BLaER1 treated with 17β-estradiol and CSF1 and Interleukin-3, amounts not matched to agents 10 nM and 100 nM (cell line): ENCODE measurements around the gene INO80B.
A peak's percentile ranks its signal among the peaks of the same experiment; 100 is the strongest.
"Not testable (repeated sequence)": the region's sequence is repeated elsewhere in the genome, so short reads cannot be mapped to it uniquely, and the experiment has no call there.

Experiments
- H3K27ac ChIP-seq, 11 experiments: shearing (Covaris generic); formaldehyde crosslinking; 2 replicates each; pipeline ENCODE4 v1.8.1; 2022
- H3K27me3 ChIP-seq, 11 experiments: shearing (Covaris generic); formaldehyde crosslinking; 2 replicates each; pipeline ENCODE4 v1.8.1; 2022
- H3K36me3 ChIP-seq, 11 experiments: shearing (Covaris generic); formaldehyde crosslinking; 2 replicates each; pipeline ENCODE4 v1.8.1; 2022
- H3K4me1 ChIP-seq, 10 experiments: shearing (Covaris generic); formaldehyde crosslinking; 2 replicates each; pipeline ENCODE4 v1.8.1; 2022
- H3K4me2 ChIP-seq, 11 experiments: shearing (Covaris generic); formaldehyde crosslinking; 2 replicates each; pipeline ENCODE4 v1.8.1; 2022
- H3K4me3 ChIP-seq, 10 experiments: shearing (Covaris generic); formaldehyde crosslinking; 2 replicates each; pipeline ENCODE4 v1.8.1; 2022
- H3K9ac ChIP-seq, 11 experiments: shearing (Covaris generic); formaldehyde crosslinking; 2 replicates each; pipeline ENCODE4 v1.8.1; 2022
- H3K9me3 ChIP-seq, 11 experiments: shearing (Covaris generic); formaldehyde crosslinking; replicated peaks in 1 of 11; 2 replicates each; pipeline ENCODE4 v1.8.1; 2022
- H4K20me1 ChIP-seq, 11 experiments: shearing (Covaris generic); formaldehyde crosslinking; 2 replicates each; pipeline ENCODE4 v1.8.1; 2022
- Cebpa-rat ChIP-seq, 11 experiments: shearing (Covaris generic); IDR thresholded peaks; 2 replicates each; pipeline ENCODE4 v1.8.1; 2022

INO80B gene

DNA sequence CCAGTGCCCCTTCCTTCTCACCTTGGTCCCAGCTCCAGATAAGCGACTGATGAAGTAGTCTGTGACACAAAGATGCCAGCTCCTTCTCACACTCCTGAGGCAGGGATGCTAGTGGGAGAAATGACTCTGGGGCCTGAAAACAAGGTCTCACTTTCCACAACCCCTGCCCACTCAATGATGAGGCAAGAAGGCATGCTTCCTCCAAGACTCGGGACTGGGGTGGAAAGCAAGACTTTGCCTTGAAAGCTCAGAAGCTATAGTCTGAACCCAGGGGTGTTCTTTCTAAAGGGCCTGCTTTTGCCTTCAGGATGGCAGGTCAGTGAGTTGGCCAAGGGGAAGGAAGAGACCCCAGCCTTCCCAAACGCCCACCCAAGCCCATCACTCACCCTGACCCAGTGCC is 26.5 kb downstream of the INO80B start:
- no peaks in the 10 kb centered on the region for H3K9me3 ChIP-seq
- H3K9ac ChIP-seq, result peak overlapping the region; percentile 81 to 94 (median 87)
- TF ChIP-seq Cebpa-rat (IDR thresholded peaks at IDR 0.05), result no peak
- peak overlapping the region; percentile 93 to 100 (median 97) for H3K4me2 ChIP-seq
- H3K4me1 ChIP-seq, result peaks cover 36 to 63% (median 56%) of the 10 kb centered on the region in 10 experiments
- peaks cover 26 to 64% (median 44%) of the 10 kb centered on the region in 11 experiments for H3K36me3 ChIP-seq
- H3K27ac ChIP-seq, result peak overlapping the region in 10 of 11 experiments; percentile 81 to 92 (median 88); a peak in 17 of 22 replicates
- H3K27me3 ChIP-seq, result no peaks in the 10 kb centered on the region
- H3K4me3 ChIP-seq, result peak overlapping the region; percentile 73 to 94 (median 83)
- peaks cover 0 to 18% (median 9%) of the 10 kb centered on the region in 11 experiments; a peak in 13 of 22 replicates for H4K20me1 ChIP-seq

DNA sequence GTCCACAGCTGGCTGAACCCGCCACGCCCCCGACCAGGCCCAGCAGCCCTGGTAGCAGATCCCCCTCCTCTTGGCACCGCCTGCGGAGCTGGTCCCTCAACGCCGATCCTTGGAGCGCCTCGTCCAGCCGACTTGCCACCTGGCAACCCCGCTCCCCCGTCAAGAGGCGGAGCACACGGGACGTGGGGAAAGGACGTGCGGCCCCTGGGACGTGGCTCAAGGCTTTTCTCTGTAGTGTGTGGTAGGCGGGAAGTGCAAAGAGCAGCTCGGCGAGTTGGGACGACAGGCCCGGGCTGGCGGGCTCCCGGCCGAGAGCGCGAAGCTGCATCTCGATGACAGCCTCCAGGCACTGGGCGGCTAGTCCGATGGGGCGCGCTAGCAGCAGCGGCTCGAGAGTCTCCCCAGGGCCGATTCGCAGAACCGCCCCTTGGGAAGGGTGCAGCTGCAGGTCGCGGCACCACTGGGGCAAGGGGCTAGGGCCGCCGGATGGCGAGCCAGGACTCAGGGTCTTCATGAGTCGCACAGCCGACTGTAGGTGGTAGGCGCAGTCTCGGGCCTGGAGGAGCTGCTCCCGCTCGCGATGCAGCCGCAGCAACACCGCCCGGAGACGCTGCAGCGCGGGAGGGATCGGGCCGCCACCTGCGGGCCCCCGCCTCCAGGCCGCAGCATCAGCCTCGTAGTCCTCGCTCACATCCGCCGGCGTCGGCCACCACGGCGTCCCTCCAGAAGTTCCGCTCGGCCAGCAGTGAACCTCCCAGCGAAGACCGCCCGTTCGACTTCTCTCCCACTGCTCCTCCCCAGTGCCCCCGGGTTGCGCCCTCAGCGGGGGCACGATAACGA is 27.3 kb downstream of the INO80B start:
- H3K36me3 ChIP-seq, result peaks cover 30 to 64% (median 46%) of the 10 kb centered on the region in 11 experiments
- TF ChIP-seq Cebpa-rat (IDR thresholded peaks at IDR 0.05), result no peak
- no peaks in the 10 kb centered on the region for H3K9me3 ChIP-seq
- peak overlapping the region; percentile 73 to 94 (median 83) for H3K4me3 ChIP-seq
- no peaks in the 10 kb centered on the region for H3K27me3 ChIP-seq
- H3K4me2 ChIP-seq, result peak overlapping the region; percentile 93 to 100 (median 97)
- H3K4me1 ChIP-seq, result peaks cover 36 to 56% (median 49%) of the 10 kb centered on the region in 10 experiments
- peak overlapping the region; percentile 52 to 92 (median 87); a peak in 21 of 22 replicates for H3K27ac ChIP-seq
- H4K20me1 ChIP-seq, result peaks cover 0 to 18% (median 9%) of the 10 kb centered on the region in 11 experiments; a peak in 13 of 22 replicates
- H3K9ac ChIP-seq, result peak overlapping the region; percentile 81 to 94 (median 87)

DNA sequence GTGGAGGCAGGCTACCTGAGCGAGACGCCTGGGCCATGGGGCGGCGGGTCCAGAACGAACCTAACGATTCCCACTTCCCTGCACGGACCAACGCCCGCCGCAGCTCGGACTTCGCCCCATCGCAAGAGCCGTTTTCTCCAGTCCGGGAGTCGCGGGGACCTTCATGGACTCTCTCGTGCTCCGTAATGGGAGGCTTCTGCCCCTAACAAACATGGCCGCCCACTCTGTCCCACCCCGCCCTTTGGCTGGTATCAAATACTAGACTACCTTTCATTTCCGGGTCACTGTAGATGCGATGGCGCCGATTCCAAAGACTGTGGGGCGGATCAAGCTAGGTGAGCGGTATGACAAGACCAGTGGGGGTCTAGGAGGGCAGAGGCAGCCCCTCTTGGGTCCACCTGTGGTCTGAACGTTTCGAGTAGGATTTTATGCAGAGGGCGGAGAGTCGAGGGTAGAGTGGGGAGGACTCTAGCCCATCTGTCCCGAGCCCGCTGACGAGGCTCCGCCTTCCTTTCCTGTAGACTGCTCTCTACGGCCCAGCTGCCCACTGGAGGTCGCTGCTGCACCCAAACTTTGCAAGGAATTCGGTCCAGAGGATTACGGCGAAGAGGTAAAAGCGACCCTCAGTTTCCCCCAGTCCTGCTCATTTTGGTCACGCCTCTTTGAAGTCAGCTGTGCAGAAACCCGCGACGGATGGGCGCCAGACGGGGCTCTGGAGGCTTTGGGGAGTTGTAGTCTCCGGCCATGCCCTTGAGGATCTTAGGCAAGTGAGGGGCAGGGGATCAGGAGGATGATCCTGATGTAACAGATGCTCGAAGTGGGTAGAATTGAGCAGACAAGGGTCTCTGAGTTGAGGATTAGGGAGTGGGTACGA is 28.2 kb downstream of the INO80B start, which contains the start of the genes CCDC142 and TTC31:
CCDC142 (minus strand) TSS at position 198 of the 874 bp plus-strand sequence; CDS start at position 37, 161 bp downstream.
TTC31 (plus strand) TSS at position 281 of the 874 bp plus-strand sequence; CDS start at position 296, 15 bp downstream.
- peak within 1 kb of the TSS; percentile 52 to 92 (median 87); a peak in 21 of 22 replicates for H3K27ac ChIP-seq
- peak within 1 kb of the TSS; percentile 93 to 100 (median 97) for H3K4me2 ChIP-seq
- peaks cover 28 to 65% (median 47%) of the 10 kb centered on the region in 11 experiments; a peak in 21 of 22 replicates for H3K36me3 ChIP-seq
- H3K9me3 ChIP-seq, result no peaks in the 10 kb centered on the region
- peak within 1 kb of the TSS; percentile 73 to 94 (median 83) for H3K4me3 ChIP-seq
- peaks cover 0 to 18% (median 9%) of the 10 kb centered on the region in 11 experiments; a peak in 13 of 22 replicates for H4K20me1 ChIP-seq
- no peak for TF ChIP-seq Cebpa-rat (IDR thresholded peaks at IDR 0.05)
- H3K9ac ChIP-seq, result peak within 1 kb of the TSS; percentile 81 to 94 (median 87)
- peaks cover 31 to 47% (median 41%) of the 10 kb centered on the region in 10 experiments for H3K4me1 ChIP-seq
- H3K27me3 ChIP-seq, result no peaks in the 10 kb centered on the region

DNA sequence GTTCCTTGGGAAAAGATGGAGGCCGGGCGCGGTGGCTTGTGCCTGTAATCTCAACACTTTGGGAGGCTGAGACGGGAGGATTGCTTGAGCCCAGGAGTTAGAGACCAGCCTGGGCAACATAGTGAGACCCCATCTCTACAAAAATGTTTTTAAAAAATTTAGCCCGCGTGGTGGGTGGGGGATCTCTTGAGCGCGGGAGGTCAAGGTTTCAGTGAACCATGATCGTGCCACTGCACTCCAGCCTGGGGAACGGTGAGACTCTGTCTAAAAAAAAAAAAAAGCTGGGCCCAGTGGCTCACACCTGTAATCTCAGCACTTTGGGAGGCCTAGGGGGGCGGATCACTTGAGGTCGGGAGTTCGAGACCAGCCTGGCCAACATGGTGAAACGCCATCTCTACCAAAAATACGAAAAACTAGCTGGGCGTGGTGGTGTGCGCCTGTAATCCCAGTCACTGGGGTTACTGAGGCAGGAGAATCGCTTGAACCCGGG is 28.8 kb downstream of the INO80B start:
- H3K27ac ChIP-seq, result peak overlapping the region in 10 of 11 experiments; percentile 81 to 92 (median 88); a peak in 18 of 22 replicates
- peaks cover 0 to 20% (median 9%) of the 10 kb centered on the region in 11 experiments; a peak in 13 of 22 replicates for H4K20me1 ChIP-seq
- not testable (repeated sequence) for H3K27me3 ChIP-seq, H3K9me3 ChIP-seq
- peaks cover 22 to 65% (median 49%) of the 10 kb centered on the region in 11 experiments; a peak in 21 of 22 replicates for H3K36me3 ChIP-seq
- peak overlapping the region; percentile 75 to 100 (median 90) for H3K4me2 ChIP-seq
- H3K4me1 ChIP-seq, result peaks cover 31 to 43% (median 39%) of the 10 kb centered on the region in 10 experiments
- peak overlapping the region; percentile 81 to 94 (median 87) for H3K9ac ChIP-seq
- H3K4me3 ChIP-seq, result peak overlapping the region; percentile 73 to 94 (median 83)

DNA sequence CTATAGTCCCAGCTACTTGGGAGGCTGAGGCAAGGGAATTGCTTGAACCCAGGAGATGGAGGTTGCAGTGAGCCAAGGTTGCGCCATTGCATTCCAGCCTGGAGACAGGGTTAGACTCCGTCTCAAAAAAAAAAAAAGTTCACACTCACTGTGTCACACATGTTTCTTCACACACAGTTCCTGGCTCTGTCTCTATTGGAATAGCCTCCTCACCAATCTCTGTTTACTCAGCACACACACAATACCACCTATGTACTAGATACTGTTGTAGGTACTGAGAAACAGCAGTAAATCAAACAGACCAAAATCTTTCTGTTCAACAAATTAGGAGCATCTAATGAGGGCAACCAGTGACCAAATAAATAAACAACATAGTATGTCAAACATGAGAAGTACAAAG is 31.3 kb downstream of the INO80B start:
- Histone ChIP-seq H3K36me3 (peaks cover 12 to 65% (median 51%) of the 10 kb centered on the region in 11 experiments), H3K27ac (no peak overlapping the region), H3K4me3 (no peak overlapping the region), H4K20me1 (peaks cover 0 to 36% (median 9%) of the 10 kb centered on the region in 11 experiments; a peak in 13 of 22 replicates), H3K4me2 (no peak overlapping the region), H3K9me3 (no peaks in the 10 kb centered on the region), H3K4me1 (peaks cover 18 to 23% (median 21%) of the 10 kb centered on the region in 10 experiments), H3K9ac (no peak overlapping the region), H3K27me3 (no peaks in the 10 kb centered on the region)
- TF ChIP-seq Cebpa-rat (IDR thresholded peaks at IDR 0.05), result no peak

DNA sequence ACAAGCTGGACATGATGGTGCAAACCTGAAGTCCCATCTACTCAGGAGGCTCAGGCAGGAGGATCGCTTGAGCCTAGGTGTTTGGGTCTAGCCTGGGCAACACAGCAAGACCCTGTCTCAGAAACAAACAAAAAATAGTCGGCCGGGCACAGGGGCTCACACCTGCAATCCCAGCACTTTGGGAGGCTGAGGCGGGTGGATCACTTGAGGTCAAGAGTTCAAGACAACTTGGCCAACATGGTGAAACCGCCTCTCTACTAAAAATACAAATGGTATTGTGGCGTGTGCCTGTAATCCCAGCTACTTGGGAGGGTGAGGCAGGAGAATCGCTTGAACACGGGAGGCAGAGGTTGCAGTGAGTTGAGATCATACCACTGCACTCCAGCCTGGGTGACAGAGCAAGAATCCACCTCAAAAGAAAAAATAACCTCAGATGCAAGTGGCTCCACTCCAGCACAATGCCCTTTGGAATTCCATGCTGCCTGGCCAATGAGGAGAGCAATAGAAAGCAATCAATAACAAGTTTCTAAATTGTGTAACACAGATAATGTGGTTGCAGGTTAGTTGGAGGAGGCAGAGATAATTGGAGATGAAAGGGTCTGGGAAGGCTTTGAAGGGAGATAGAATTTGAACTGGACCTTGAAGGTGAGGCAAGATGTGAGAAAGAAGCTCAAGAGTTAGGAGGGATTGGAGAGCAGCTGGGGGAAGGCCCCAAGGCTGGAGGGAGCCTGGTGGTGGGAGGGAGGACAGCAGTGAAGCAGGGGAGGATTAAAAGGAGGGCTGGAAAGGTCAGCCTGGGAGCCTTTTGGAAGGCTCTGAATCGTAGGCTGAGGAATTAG is 34.0 kb downstream of the INO80B start:
- Histone ChIP-seq H3K4me2 (no peak overlapping the region), H3K9me3 (no peaks in the 10 kb centered on the region), H3K4me3 (no peak overlapping the region), H3K36me3 (peaks cover 39 to 91% (median 79%) of the 10 kb centered on the region in 11 experiments), H3K27me3 (no peaks in the 10 kb centered on the region), H3K27ac (no peak overlapping the region), H3K9ac (no peak overlapping the region; a peak in 3 of 22 replicates), H4K20me1 (peaks cover 0 to 35% (median 0%) of the 10 kb centered on the region in 11 experiments; a peak in 7 of 22 replicates), H3K4me1 (peaks cover 3 to 9% (median 7%) of the 10 kb centered on the region in 10 experiments)
- TF ChIP-seq Cebpa-rat (IDR thresholded peaks at IDR 0.05), result no peak

DNA sequence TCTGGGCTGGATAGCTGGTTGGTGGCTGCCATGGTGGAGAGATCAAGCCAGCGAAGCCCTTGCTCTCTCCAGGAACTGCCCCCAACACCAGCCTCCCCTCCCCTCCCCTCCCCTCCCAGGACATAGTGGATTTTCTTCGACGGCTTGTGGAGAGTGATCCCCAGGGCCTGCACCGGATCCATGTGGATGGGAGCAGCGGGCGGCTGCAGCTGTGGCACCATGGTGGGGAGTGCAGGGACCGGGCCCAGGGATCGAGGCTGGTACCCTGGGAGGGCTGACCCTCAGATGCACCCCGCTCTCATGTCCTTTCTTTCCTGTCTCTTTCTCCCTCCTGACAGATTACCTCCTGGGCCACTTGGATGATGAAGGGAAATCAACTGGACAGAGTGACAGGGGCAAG is 35.0 kb downstream of the INO80B start:
- no peaks in the 10 kb centered on the region; a peak in 1 of 20 replicates for H3K4me1 ChIP-seq
- no peak for TF ChIP-seq Cebpa-rat (IDR thresholded peaks at IDR 0.05)
- H3K9me3 ChIP-seq, result no peaks in the 10 kb centered on the region
- no peak overlapping the region for H3K4me2 ChIP-seq
- no peak overlapping the region for H3K4me3 ChIP-seq
- no peak overlapping the region for H3K27ac ChIP-seq
- 0 out of 22 replicates have a peak overlapping the region, but pooled peaks of 1 of the 11 experiments have one; percentile 6 for H3K9ac ChIP-seq
- peaks cover 43 to 100% (median 85%) of the 10 kb centered on the region in 11 experiments for H3K36me3 ChIP-seq
- H4K20me1 ChIP-seq, result peaks cover 0 to 35% (median 0%) of the 10 kb centered on the region in 11 experiments; a peak in 7 of 22 replicates
- no peaks in the 10 kb centered on the region; a peak in 1 of 22 replicates for H3K27me3 ChIP-seq
